A673 (cell line): Measurements from ENCODE around the gene EGLN2.

ENCODE experiments used
- EZH2 ChIP-seq: fragments of 200-600 bp; sonication (generic); IDR thresholded peaks from 2 replicates; pipeline ENCODE4 v1.6.1; 2017; ENCODE audit warnings: borderline replicate concordance, low read depth, mild to moderate bottlenecking, mixed read lengths, antibody characterized with exemption, low read length; ENCODE audit not compliant: poor library complexity, severe bottlenecking
- TF ChIP-seq, protein P1 (sequence below): fragments of 300-800, 200-600 bp; sonication (generic); conservative IDR thresholded peaks from 2 replicates; pipeline ENCODE4 v1.5.1; 2017; ENCODE audit warnings: low read depth, mild to moderate bottlenecking, antibody characterized with exemption, low read length, moderate library complexity, mixed read lengths

- TF ChIP-seq, protein P1, sequence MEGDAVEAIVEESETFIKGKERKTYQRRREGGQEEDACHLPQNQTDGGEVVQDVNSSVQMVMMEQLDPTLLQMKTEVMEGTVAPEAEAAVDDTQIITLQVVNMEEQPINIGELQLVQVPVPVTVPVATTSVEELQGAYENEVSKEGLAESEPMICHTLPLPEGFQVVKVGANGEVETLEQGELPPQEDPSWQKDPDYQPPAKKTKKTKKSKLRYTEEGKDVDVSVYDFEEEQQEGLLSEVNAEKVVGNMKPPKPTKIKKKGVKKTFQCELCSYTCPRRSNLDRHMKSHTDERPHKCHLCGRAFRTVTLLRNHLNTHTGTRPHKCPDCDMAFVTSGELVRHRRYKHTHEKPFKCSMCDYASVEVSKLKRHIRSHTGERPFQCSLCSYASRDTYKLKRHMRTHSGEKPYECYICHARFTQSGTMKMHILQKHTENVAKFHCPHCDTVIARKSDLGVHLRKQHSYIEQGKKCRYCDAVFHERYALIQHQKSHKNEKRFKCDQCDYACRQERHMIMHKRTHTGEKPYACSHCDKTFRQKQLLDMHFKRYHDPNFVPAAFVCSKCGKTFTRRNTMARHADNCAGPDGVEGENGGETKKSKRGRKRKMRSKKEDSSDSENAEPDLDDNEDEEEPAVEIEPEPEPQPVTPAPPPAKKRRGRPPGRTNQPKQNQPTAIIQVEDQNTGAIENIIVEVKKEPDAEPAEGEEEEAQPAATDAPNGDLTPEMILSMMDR: no peak
- no peak for TF ChIP-seq EZH2
These were observed 22.6 kb upstream of the EGLN2 start for GRCh38 chr19:40776364-40776763.
